Ascending aorta (tissue), 2 donors: ENCODE results near the gene FHIT. TPM values are rescaled to one million over a fixed set of nuclear protein-coding genes. Genes with fewer than 3 reads are reported as not detected.
"Not testable (repeated sequence)": the region's sequence is repeated elsewhere in the genome, so short reads cannot be mapped to it uniquely, and the experiment has no call there.

Experiments
- DNase-seq, 2 donors: peaks; one replicate each; pipeline ENCODE4 v3.0.0-alpha.2; 2019; ENCODE audit warnings: low spot score in 2 of 2
- H3K27ac ChIP-seq, 2 donors: fragments of 200-600 bp; sonication (generic); one replicate each; pipeline ENCODE4 v1.5.1; 2016 to 2017; ENCODE audit warnings: mild to moderate bottlenecking in 1 of 2
- H3K27me3 ChIP-seq: fragments of 200-600 bp; sonication (generic); one replicate; pipeline ENCODE4 v1.5.1; 2017
- H3K36me3 ChIP-seq, 2 donors: fragments of 200-600 bp; sonication (generic); one replicate each; pipeline ENCODE4 v1.5.1; 2016
- H3K4me1 ChIP-seq, 2 donors: fragments of 200-600 bp; sonication (generic); one replicate each; pipeline ENCODE4 v1.5.1; 2016 to 2017; ENCODE audit warnings: mild to moderate bottlenecking in 1 of 2
- H3K4me3 ChIP-seq, 2 donors: fragments of 200-600 bp; sonication (generic); one replicate each; pipeline ENCODE4 v1.5.1; 2016 to 2017; ENCODE audit warnings: mild to moderate bottlenecking in 1 of 2
- H3K9me3 ChIP-seq, 2 donors: fragments of 200-600 bp; sonication (generic); one replicate each; pipeline ENCODE4 v1.5.1; 2016
- CTCF ChIP-seq, 3 experiments: fragments of 200-600 bp in 2 of 3; fragments of 450-650 bp in 1 of 3; sonication (generic) in 2 of 3; IDR thresholded peaks; one replicate each; pipeline ENCODE4 v1.5.1; 2016 to 2019; ENCODE audit warnings: antibody characterized with exemption in 3 of 3, mild to moderate bottlenecking in 1 of 3, moderate library complexity in 1 of 3
- intact Hi-C: fragments of 100-400 bp; cut with DNase I; formaldehyde crosslinking; loops from one replicate; pipeline ENCODE4 v1.15.1; 2023
- total RNA-seq: library from RNA; depleted of rRNA; stranded (reverse); fragments of >200 nt; gene quantifications from one replicate; pipeline ENCODE4 v1.1.0, GENCODE V29; 2016

Gene FHIT
- total RNA-seq, 1 donor from 2014 or later = 0.21 TPM

GRCh38 chr3:59810606-59811005 lies 1440.6 kb downstream of the FHIT start:
- Histone ChIP-seq H3K27ac (no peak overlapping the region), H3K36me3 (no peaks in the 10 kb centered on the region), H3K27me3 (no peaks in the 10 kb centered on the region), H3K9me3 (no peaks in the 10 kb centered on the region), H3K4me3 (no peak overlapping the region), H3K4me1 (peaks cover 0 to 6% of the 10 kb centered on the region in 2 donors)
- intact Hi-C loops = no loop called here
- DNase-seq = no peak
- no peak for TF ChIP-seq CTCF (IDR thresholded peaks at IDR 0.05)

GRCh38 chr3:59809710-59810444 lies 1441.4 kb downstream of the FHIT start:
- Histone ChIP-seq H3K9me3 (no peaks in the 10 kb centered on the region), H3K27me3 (no peaks in the 10 kb centered on the region), H3K27ac (no peak overlapping the region), H3K36me3 (no peaks in the 10 kb centered on the region), H3K4me1 (peaks cover 0 to 6% of the 10 kb centered on the region in 2 donors), H3K4me3 (no peak overlapping the region)
- intact Hi-C loops = no loop called here
- no peak for TF ChIP-seq CTCF (IDR thresholded peaks at IDR 0.05)
- DNase-seq = no peak

GRCh38 chr3:59809016-59809415 lies 1442.2 kb downstream of the FHIT start:
- no peak for DNase-seq
- no peak for TF ChIP-seq CTCF (IDR thresholded peaks at IDR 0.05)
- no peaks in the 10 kb centered on the region for H3K9me3 ChIP-seq
- H3K36me3 ChIP-seq = no peaks in the 10 kb centered on the region
- no peaks in the 10 kb centered on the region for H3K27me3 ChIP-seq
- no peak overlapping the region for H3K4me3 ChIP-seq
- peaks cover 0 to 6% of the 10 kb centered on the region in 2 donors for H3K4me1 ChIP-seq
- intact Hi-C loops = no loop called here
- H3K27ac ChIP-seq = no peak overlapping the region

GRCh38 chr3:59808446-59808845 lies 1442.8 kb downstream of the FHIT start:
- no peak for DNase-seq
- Histone ChIP-seq H3K4me3 (no peak overlapping the region), H3K27ac (no peak overlapping the region), H3K4me1 (peaks cover 0 to 6% of the 10 kb centered on the region in 2 donors), H3K9me3 (no peaks in the 10 kb centered on the region), H3K36me3 (no peaks in the 10 kb centered on the region), H3K27me3 (no peaks in the 10 kb centered on the region)
- intact Hi-C loops = no loop called here
- no peak for TF ChIP-seq CTCF (IDR thresholded peaks at IDR 0.05)

- no peak for TF ChIP-seq CTCF (IDR thresholded peaks at IDR 0.05)
- H3K4me3 ChIP-seq = no peak overlapping the region
- no peaks in the 10 kb centered on the region for H3K9me3 ChIP-seq
- no peaks in the 10 kb centered on the region for H3K4me1 ChIP-seq
- no peaks in the 10 kb centered on the region for H3K36me3 ChIP-seq
- H3K27ac ChIP-seq = no peak overlapping the region
- H3K27me3 ChIP-seq = no peaks in the 10 kb centered on the region
- DNase-seq = no peak
- intact Hi-C loops = no loop called here
Measured at GRCh38 chr3:59803268-59803667, 1448.0 kb downstream of the FHIT start.

GRCh38 chr3:59802453-59802852 lies 1448.8 kb downstream of the FHIT start:
- H3K27ac ChIP-seq, H3K9me3 ChIP-seq, H3K4me3 ChIP-seq, H3K4me1 ChIP-seq, H3K27me3 ChIP-seq, H3K36me3 ChIP-seq, intact Hi-C loops, DNase-seq: not testable (repeated sequence)
